Uterus (tissue), 2 donors: Measurements from ENCODE around the gene TAOK3.

ENCODE experiments used
- POLR2A ChIP-seq, 2 donors: fragments of 450-650 bp; IDR thresholded peaks; one replicate each; pipeline ENCODE4 v1.6.1; 2016; ENCODE audit warnings: antibody characterized with exemption in 2 of 2, mild to moderate bottlenecking in 1 of 2, moderate library complexity in 1 of 2
- TF ChIP-seq, protein P1 (sequence below), 4 experiments: fragments of 200-600 bp in 2 of 4; fragments of 450-650 bp in 2 of 4; sonication (generic) in 2 of 4; IDR thresholded peaks; one replicate each; pipeline ENCODE4 v1.5.1; 2016 to 2019; ENCODE audit warnings: antibody characterized with exemption in 4 of 4, mild to moderate bottlenecking in 2 of 4, moderate library complexity in 1 of 4

DNA sequence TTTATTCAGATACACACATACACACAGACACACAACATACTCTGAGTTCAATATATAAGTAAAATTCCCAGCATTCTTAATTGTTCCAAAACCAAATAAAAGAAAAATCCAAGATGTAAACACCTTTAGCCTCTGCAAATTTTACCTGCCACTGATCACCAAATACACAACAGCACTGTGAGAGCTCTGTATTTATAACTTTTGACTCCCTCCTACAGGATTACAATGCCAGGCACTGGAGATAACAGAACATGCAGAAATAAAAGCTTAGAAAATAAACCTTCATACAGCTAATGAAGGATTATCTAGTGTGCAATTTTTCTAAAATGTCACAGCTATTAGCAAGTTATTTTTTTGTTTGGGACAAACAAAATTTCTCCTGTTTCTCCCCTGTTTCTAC, 85.0 kb downstream of the TAOK3 start:
- TF ChIP-seq, protein P1, sequence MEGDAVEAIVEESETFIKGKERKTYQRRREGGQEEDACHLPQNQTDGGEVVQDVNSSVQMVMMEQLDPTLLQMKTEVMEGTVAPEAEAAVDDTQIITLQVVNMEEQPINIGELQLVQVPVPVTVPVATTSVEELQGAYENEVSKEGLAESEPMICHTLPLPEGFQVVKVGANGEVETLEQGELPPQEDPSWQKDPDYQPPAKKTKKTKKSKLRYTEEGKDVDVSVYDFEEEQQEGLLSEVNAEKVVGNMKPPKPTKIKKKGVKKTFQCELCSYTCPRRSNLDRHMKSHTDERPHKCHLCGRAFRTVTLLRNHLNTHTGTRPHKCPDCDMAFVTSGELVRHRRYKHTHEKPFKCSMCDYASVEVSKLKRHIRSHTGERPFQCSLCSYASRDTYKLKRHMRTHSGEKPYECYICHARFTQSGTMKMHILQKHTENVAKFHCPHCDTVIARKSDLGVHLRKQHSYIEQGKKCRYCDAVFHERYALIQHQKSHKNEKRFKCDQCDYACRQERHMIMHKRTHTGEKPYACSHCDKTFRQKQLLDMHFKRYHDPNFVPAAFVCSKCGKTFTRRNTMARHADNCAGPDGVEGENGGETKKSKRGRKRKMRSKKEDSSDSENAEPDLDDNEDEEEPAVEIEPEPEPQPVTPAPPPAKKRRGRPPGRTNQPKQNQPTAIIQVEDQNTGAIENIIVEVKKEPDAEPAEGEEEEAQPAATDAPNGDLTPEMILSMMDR (IDR thresholded peaks at IDR 0.05) = no peak
- TF ChIP-seq POLR2A (IDR thresholded peaks at IDR 0.05) = no peak
